Measurements from ENCODE around the gene MAST3.

DNA sequence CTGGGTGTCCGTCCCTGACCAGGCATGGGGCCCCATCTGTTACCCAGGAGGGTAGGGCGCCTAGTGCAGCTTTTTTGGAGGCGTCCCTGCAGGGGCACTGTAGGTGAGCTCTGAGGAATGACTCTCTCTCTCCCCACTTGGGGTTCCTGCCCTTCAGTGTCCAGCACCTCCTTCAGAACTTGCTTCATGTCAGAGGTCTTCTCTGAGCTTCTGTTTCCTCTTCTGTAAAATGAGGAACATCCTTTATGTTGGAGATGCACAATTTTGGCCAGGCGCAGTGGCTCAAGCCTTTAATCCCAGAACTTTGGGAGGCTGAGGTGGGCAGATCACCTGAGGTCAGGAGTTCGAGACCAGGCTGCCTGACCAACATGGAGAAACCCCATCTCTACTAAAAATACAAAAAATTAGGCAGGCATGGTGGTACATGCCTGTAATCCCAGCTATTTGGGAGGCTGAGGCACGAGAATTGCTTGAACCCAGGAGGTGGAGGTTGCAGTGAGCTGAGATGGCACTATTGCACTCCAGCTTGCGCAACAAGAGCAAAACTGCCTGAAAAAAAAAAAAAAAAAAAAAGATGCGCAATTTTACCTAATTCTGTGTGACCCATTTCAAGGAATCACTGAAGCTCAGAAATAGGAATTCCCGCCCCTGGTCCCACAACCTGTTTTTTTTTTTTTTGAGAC is 40.2 kb downstream of the MAST3 start:
- no peak for TF ChIP-seq GATA2 (IDR thresholded peaks at IDR 0.05; ENCODE audit: low read depth, low read length)
- TF ChIP-seq GATA3 (IDR thresholded peaks at IDR 0.05; ENCODE audit: low read depth, low read length): no peak

All from SH-SY5Y (cell line).